A549 (cell line): Measurements from ENCODE around the gene MEIOSIN.
"Not testable (repeated sequence)": the region's sequence is repeated elsewhere in the genome, so short reads cannot be mapped to it uniquely, and the experiment has no call there.

Experiments used
- CEBPB ChIP-seq, 2 experiments: fragments of >200 bp in 1 of 2; sonication (Bioruptor Twin) in 1 of 2; formaldehyde crosslinking in 1 of 2; IDR thresholded peaks; 2 replicates each; pipeline ENCODE4 v1.6.1; 2012 to 2016
- CTCF ChIP-seq: fragments of >200 bp; sonication (Bioruptor Twin); formaldehyde crosslinking; IDR thresholded peaks from 3 replicates; pipeline ENCODE4 v1.5.1; 2016
- PBX3 ChIP-seq: IDR thresholded peaks from 2 replicates; pipeline ENCODE4 v1.6.1; 2012
- POLR2A ChIP-seq: IDR thresholded peaks from 2 replicates; pipeline ENCODE4 v1.6.1; 2012; ENCODE audit warnings: mild to moderate bottlenecking, low read length

- not testable (repeated sequence) for TF ChIP-seq PBX3; CEBPB (IDR thresholded peaks at IDR 0.05); POLR2A; CTCF
These were observed 66.3 kb downstream of the MEIOSIN start for GRCh38 chr19:45799541-45799940.
